GM19395 (cell line): ENCODE data around the gene UMPS.

Source experiments
- ATAC-seq: cut with Tn5 transposase; IDR thresholded peaks from one replicate; pipeline ENCODE4 v1.9.1; 2021; ENCODE audit warnings: mild to moderate bottlenecking, moderate library complexity; ENCODE audit not compliant: unreplicated experiment

The UMPS gene

GRCh38 chr3:124793054-124793739, 62.9 kb downstream of the UMPS start:
- no peak for ATAC-seq

- ATAC-seq: no peak
Observed at GRCh38 chr3:124796477-124796876, 66.2 kb downstream of the UMPS start.

GRCh38 chr3:124797426-124797945, 67.2 kb downstream of the UMPS start:
- ATAC-seq: no peak
